ENCODE results near the gene ATN1.
A peak's percentile ranks its signal among the peaks of the same experiment; 100 is the strongest.

ATN1 gene

GRCh38 chr12:6959805-6960592, 32.2 kb downstream of the ATN1 start:
- Histone ChIP-seq H3K9me3 (ENCODE audit: control insufficient read depth, insufficient read depth, low read depth, low read length) (no peaks in the 10 kb centered on the region), H3K4me1 (ENCODE audit: control insufficient read depth, insufficient read depth, low read length) (peaks cover 2% of the 10 kb centered on the region; the same call in 1 of the 2 replicates), H3K36me3 (ENCODE audit: control insufficient read depth in 2 of 2, insufficient read depth in 1 of 2, low read length in 2 of 2) (peaks cover 0 to 12% of the 10 kb centered on the region in 2 experiments; a peak in 1 of 3 replicates), H3K4me3 (ENCODE audit: low read depth, low read length) (no peak overlapping the region), H3K27ac (ENCODE audit: extremely low read depth, low read depth, low read length) (no peak overlapping the region)
- ChIA-PET POLR2A (interaction anchor here (0.7 to 3.2 kb wide), 3 partner anchors 14 to 16 kb away, joined by 3 to 22 read pairs (median 6); partner anchors contain the start of genes C12orf57 and RNU7-1), CTCF (interaction anchor here (6.6 to 7.7 kb wide), 2 partner anchors 15 to 36 kb away, joined by 52 to 138 read pairs; partner anchors contain the start of genes C12orf57 and RNU7-1)
- TF ChIP-seq ZNF571 (tag by site-specific recombination; IDR thresholded peaks at IDR 0.05) (no peak), ZNF529 (tag by site-specific recombination; IDR thresholded peaks at IDR 0.05; ENCODE audit: insufficient replicate concordance) (no peak), ZNF26 (tag by site-specific recombination; IDR thresholded peaks at IDR 0.05) (no peak), ZBTB44 (tag by site-specific recombination; IDR thresholded peaks at IDR 0.05) (no peak), ZNF23 (tag by site-specific recombination; IDR thresholded peaks at IDR 0.05; ENCODE audit: borderline replicate concordance) (no peak), BCL6B (tag by site-specific recombination; IDR thresholded peaks at IDR 0.05) (no peak), YY1 (tag by site-specific recombination; IDR thresholded peaks at IDR 0.05) (no peak), ZFP69B (tag by site-specific recombination; IDR thresholded peaks at IDR 0.05) (no peak), ZNF292 (tag by site-specific recombination; IDR thresholded peaks at IDR 0.05; ENCODE audit: borderline replicate concordance, low read depth) (no peak), ZNF48 (tag by site-specific recombination; IDR thresholded peaks at IDR 0.05) (no peak), ZBTB7A (tag by site-specific recombination; IDR thresholded peaks at IDR 0.05; ENCODE audit: low read depth) (no peak), ZNF266 (tag by site-specific recombination; IDR thresholded peaks at IDR 0.05; ENCODE audit: low read depth) (no peak), ZNF558 (tag by site-specific recombination; IDR thresholded peaks at IDR 0.05) (no peak), YY2 (tag by site-specific recombination; IDR thresholded peaks at IDR 0.05) (no peak)

GRCh38 chr12:6960593-6961277, 33.0 kb downstream of the ATN1 start:
- Histone ChIP-seq H3K4me3 (ENCODE audit: low read depth, low read length) (no peak overlapping the region), H3K4me1 (ENCODE audit: control insufficient read depth, insufficient read depth, low read length) (peaks cover 2% of the 10 kb centered on the region; the same call in 1 of the 2 replicates), H3K36me3 (ENCODE audit: control insufficient read depth in 2 of 2, insufficient read depth in 1 of 2, low read length in 2 of 2) (peaks cover 0 to 18% of the 10 kb centered on the region in 2 experiments; a peak in 1 of 3 replicates), H3K27ac (ENCODE audit: extremely low read depth, low read depth, low read length) (peak overlapping the region; percentile 45; the same call in 1 of the 2 replicates), H3K9me3 (ENCODE audit: control insufficient read depth, insufficient read depth, low read depth, low read length) (no peaks in the 10 kb centered on the region)
- CTCF ChIA-PET: interaction anchor here (0.6 to 7.7 kb wide), 5 partner anchors 10 to 152 kb away, joined by 3 to 138 read pairs (median 10); partner anchors contain the start of genes C12orf57, PTPN6 and RNU7-1
- POLR2A ChIA-PET: interaction anchor here (1.5 to 3.2 kb wide), 2 partner anchors 15 to 17 kb away, joined by 6 to 22 read pairs; partner anchors contain the start of genes C12orf57 and RNU7-1
- TF ChIP-seq CTCF (tag by site-specific recombination; IDR thresholded peaks at IDR 0.05) (peak; percentile 92), ZNF341 (tag by site-specific recombination; IDR thresholded peaks at IDR 0.05; ENCODE audit: low read depth) (no peak)
